Measurements from ENCODE around the gene RBMS3. TPM values are rescaled to one million over a fixed set of nuclear protein-coding genes. Genes with fewer than 3 reads are reported as not detected.

The RBMS3 gene
- total and polyA plus RNA-seq, 2 experiments from 2014 or later: 34.9 to 37.1 TPM

DNA sequence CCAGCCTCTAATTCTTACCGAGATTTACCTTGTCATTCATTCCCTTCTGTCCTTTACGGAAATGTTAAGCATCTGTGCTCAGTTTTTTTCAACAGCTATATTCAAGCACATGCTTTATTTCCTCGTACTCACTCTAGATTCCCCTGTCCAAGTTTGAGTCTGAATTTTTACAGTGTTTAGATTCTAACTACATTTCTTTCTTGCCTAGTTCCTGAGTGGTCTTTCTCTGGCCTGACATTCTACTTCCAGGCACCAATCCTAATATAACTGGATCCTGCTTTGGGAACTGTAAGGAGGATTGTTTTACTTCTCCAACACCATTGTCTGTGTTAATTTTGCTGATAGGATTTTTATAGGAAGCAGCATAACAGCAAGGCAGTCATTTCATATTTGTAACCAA, 222.4 kb downstream of the RBMS3 start:
- Histone ChIP-seq H3K4me1 (ENCODE audit: insufficient read depth) (no peaks in the 10 kb centered on the region), H3K9me3 (ENCODE audit: low read depth) (no peaks in the 10 kb centered on the region), H3K27me3 (no peaks in the 10 kb centered on the region), H2AFZ (no peak overlapping the region), H3K4me2 (no peak overlapping the region), H3K27ac (no peak overlapping the region), H4K20me1 (ENCODE audit: insufficient read depth, poor library complexity, severe bottlenecking) (no peaks in the 10 kb centered on the region), H3K9me2 (replicated peaks; ENCODE audit: insufficient read depth) (peaks cover 3% of the 10 kb centered on the region), H3K36me3 (replicated peaks; ENCODE audit: insufficient read depth, low read depth) (no peaks in the 10 kb centered on the region), H3K79me2 (peaks cover 3% of the 10 kb centered on the region), H3K4me3 (no peak overlapping the region)
- TF ChIP-seq, protein P1, sequence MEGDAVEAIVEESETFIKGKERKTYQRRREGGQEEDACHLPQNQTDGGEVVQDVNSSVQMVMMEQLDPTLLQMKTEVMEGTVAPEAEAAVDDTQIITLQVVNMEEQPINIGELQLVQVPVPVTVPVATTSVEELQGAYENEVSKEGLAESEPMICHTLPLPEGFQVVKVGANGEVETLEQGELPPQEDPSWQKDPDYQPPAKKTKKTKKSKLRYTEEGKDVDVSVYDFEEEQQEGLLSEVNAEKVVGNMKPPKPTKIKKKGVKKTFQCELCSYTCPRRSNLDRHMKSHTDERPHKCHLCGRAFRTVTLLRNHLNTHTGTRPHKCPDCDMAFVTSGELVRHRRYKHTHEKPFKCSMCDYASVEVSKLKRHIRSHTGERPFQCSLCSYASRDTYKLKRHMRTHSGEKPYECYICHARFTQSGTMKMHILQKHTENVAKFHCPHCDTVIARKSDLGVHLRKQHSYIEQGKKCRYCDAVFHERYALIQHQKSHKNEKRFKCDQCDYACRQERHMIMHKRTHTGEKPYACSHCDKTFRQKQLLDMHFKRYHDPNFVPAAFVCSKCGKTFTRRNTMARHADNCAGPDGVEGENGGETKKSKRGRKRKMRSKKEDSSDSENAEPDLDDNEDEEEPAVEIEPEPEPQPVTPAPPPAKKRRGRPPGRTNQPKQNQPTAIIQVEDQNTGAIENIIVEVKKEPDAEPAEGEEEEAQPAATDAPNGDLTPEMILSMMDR (IDR thresholded peaks at IDR 0.05; ENCODE audit: poor library complexity): no peak
- TF ChIP-seq EZH2phosphoT487 (IDR thresholded peaks at IDR 0.05; ENCODE audit: low read depth, severe bottlenecking, unreplicated experiment) (no peak), EZH2 (IDR thresholded peaks at IDR 0.05; ENCODE audit: borderline replicate concordance) (no peak)
- DNase-seq (ENCODE audit: low spot score): no peak
- 63% methylated on average over 3 of the region's 3 CpGs for WGBS (ENCODE audit: low lambda C conversion rate, missing lambda C conversion rate)

DNA sequence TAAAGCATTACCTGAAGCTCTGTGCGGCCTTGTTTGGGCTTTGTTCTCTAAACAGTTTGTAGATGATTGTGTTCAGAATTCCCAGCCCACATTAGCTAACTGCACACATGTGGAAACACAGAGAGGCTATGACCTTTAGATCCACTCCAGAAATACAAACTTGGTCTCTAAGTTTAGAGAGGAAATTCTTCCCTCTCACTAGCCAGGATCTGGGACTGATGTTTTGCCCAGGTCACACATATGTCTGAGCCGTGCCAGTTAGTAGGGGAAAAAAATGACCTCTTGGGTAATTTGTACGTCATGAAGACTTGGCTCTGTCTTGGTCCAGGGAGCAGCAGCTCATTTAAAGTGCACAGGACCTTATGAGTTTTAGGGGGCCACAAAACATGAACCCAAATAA, 223.1 kb downstream of the RBMS3 start:
- Histone ChIP-seq H3K27ac (no peak overlapping the region), H3K36me3 (replicated peaks; ENCODE audit: insufficient read depth, low read depth) (no peaks in the 10 kb centered on the region), H2AFZ (no peak overlapping the region), H3K9me3 (ENCODE audit: low read depth) (no peaks in the 10 kb centered on the region), H3K79me2 (peaks cover 3% of the 10 kb centered on the region), H3K4me1 (ENCODE audit: insufficient read depth) (no peaks in the 10 kb centered on the region), H4K20me1 (ENCODE audit: insufficient read depth, poor library complexity, severe bottlenecking) (no peaks in the 10 kb centered on the region), H3K27me3 (no peaks in the 10 kb centered on the region), H3K4me2 (no peak overlapping the region), H3K9me2 (replicated peaks; ENCODE audit: insufficient read depth) (peaks cover 3% of the 10 kb centered on the region), H3K4me3 (no peak overlapping the region)
- TF ChIP-seq EZH2 (IDR thresholded peaks at IDR 0.05; ENCODE audit: borderline replicate concordance): no peak
- TF ChIP-seq EZH2phosphoT487 (IDR thresholded peaks at IDR 0.05; ENCODE audit: low read depth, severe bottlenecking, unreplicated experiment): no peak
- TF ChIP-seq, protein P1 (IDR thresholded peaks at IDR 0.05; ENCODE audit: poor library complexity): no peak
- no peak for DNase-seq (ENCODE audit: low spot score)
- 79% methylated on average over 3 of the region's 3 CpGs for WGBS (ENCODE audit: low lambda C conversion rate, missing lambda C conversion rate)

DNA sequence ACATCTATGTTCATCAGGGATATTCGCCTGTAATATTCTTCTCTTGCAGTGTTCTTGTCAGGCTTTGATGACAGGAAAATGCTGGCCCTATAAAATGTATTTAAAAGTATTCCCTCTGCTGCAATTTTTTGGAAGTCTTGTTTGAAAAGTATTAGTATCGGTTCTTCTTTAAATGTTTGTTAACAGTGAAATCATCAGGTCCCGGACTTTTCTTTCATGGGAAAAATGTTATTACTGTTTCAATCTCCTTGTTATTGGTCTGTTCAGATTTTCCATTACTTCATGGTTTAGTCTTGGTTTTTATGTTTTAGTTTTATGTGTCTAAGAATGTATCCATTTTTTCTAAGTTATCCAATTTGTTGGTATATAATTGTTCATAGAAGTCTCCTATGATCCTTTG, 225.6 kb downstream of the RBMS3 start:
- 94% methylated on average over 3 of the region's 3 CpGs for WGBS (ENCODE audit: low lambda C conversion rate, missing lambda C conversion rate)
- no peaks in the 10 kb centered on the region for H3K4me1 ChIP-seq (ENCODE audit: insufficient read depth)
- H3K79me2 ChIP-seq: peaks cover 7% of the 10 kb centered on the region
- DNase-seq (ENCODE audit: low spot score): no peak
- no peaks in the 10 kb centered on the region for H3K36me3 ChIP-seq (replicated peaks; ENCODE audit: insufficient read depth, low read depth)
- H3K9me2 ChIP-seq (replicated peaks; ENCODE audit: insufficient read depth): peaks cover 3% of the 10 kb centered on the region
- TF ChIP-seq EZH2phosphoT487 (IDR thresholded peaks at IDR 0.05; ENCODE audit: low read depth, severe bottlenecking, unreplicated experiment) (no peak), EZH2 (IDR thresholded peaks at IDR 0.05; ENCODE audit: borderline replicate concordance) (no peak)
- TF ChIP-seq, protein P1 (IDR thresholded peaks at IDR 0.05; ENCODE audit: poor library complexity): no peak
- no peak overlapping the region for H3K4me2 ChIP-seq
- H2AFZ ChIP-seq: no peak overlapping the region
- no peaks in the 10 kb centered on the region for H4K20me1 ChIP-seq (ENCODE audit: insufficient read depth, poor library complexity, severe bottlenecking)
- no peak overlapping the region for H3K27ac ChIP-seq
- H3K9me3 ChIP-seq (ENCODE audit: low read depth): no peaks in the 10 kb centered on the region
- no peaks in the 10 kb centered on the region for H3K27me3 ChIP-seq
- H3K4me3 ChIP-seq: no peak overlapping the region

DNA sequence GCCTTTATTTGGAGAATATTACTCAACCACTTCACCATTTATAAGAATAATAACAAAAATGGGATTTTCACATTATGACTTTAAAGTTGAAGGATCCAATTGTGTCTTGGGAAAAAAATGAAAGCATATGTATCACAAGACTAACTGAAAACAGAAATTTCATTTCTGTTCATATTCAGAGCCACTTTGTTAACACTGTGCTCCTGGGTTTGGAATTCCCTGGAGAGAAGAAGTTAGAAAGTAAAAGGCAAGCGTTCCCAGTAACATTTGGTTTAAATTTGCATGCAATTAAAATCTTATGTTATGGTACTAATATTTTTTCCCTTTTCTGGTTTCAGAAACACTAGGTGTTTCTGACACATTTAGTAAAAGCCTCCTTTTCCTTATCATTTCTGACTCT, 230.8 kb downstream of the RBMS3 start:
- H3K9me3 ChIP-seq (ENCODE audit: low read depth): no peaks in the 10 kb centered on the region
- H3K36me3 ChIP-seq (replicated peaks; ENCODE audit: insufficient read depth, low read depth): no peaks in the 10 kb centered on the region
- no peak overlapping the region for H3K27ac ChIP-seq
- H3K4me2 ChIP-seq: no peak overlapping the region
- H3K9me2 ChIP-seq (replicated peaks; ENCODE audit: insufficient read depth): peaks cover 3% of the 10 kb centered on the region
- DNase-seq (ENCODE audit: low spot score): no peak
- WGBS (ENCODE audit: low lambda C conversion rate, missing lambda C conversion rate): 75% methylated on average over 1 of the region's 1 CpG
- TF ChIP-seq EZH2phosphoT487 (IDR thresholded peaks at IDR 0.05; ENCODE audit: low read depth, severe bottlenecking, unreplicated experiment): no peak
- TF ChIP-seq, protein P1 (IDR thresholded peaks at IDR 0.05; ENCODE audit: poor library complexity): no peak
- TF ChIP-seq EZH2 (IDR thresholded peaks at IDR 0.05; ENCODE audit: borderline replicate concordance): no peak
- H3K4me1 ChIP-seq (ENCODE audit: insufficient read depth): peaks cover 15% of the 10 kb centered on the region
- H4K20me1 ChIP-seq (ENCODE audit: insufficient read depth, poor library complexity, severe bottlenecking): no peaks in the 10 kb centered on the region
- H2AFZ ChIP-seq: no peak overlapping the region
- H3K79me2 ChIP-seq: peaks cover 9% of the 10 kb centered on the region
- H3K27me3 ChIP-seq: no peaks in the 10 kb centered on the region
- no peak overlapping the region for H3K4me3 ChIP-seq

Measured in hepatocyte (in vitro differentiated cells).